Measurements from ENCODE around the gene EML4.
"Not testable (repeated sequence)": the region's sequence is repeated elsewhere in the genome, so short reads cannot be mapped to it uniquely, and the experiment has no call there.

The EML4 gene

DNA sequence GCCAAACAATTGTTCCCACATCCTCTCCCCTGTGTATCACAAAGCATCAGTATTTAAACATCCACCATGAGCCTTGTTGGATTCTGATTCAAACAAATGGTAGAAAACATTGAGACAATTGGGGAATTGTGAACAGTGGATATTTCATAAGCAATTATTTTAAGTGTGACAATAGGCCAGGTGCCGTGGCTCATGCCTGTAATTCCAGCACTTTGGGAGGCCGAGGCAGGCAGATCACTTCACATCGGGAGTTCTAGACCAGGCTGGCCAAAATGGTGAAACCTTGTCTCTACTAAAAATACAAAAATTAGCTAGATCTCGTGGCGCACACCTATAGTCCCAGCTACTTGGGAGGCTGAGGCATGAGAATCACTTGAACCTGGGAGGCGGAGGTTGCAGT is 165.7 kb downstream of the EML4 start:
- not testable (repeated sequence) for DNase-seq (ENCODE audit: low read depth)

DNA sequence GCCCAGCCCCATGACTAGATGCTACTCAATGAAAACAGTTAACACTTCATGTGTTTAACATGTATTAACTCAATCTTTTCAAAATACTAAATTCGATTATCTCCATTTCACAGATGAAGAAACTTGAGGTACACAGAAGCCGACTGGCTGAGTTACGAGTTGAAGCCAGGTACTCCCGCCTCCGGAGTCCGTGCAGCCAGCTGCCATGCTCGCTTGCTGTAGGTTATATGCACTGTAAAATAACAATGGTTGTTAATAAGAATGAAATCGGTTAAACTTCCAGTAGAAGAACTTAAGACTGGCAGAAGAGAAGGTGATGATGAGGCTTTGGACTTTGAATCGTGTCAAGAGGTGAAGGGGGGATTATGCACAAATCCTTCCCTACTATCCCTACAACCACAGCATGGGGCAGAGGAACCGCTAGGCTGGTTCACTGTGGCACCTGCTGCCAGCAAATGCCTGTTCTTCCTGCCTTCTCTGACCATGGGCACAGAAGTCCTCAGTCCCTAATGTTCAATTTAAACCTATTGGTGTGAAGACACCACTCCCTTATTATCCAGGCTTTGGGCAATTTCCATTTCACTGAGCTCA is 166.5 kb downstream of the EML4 start:
- DNase-seq (ENCODE audit: low read depth), result no peak

DNA sequence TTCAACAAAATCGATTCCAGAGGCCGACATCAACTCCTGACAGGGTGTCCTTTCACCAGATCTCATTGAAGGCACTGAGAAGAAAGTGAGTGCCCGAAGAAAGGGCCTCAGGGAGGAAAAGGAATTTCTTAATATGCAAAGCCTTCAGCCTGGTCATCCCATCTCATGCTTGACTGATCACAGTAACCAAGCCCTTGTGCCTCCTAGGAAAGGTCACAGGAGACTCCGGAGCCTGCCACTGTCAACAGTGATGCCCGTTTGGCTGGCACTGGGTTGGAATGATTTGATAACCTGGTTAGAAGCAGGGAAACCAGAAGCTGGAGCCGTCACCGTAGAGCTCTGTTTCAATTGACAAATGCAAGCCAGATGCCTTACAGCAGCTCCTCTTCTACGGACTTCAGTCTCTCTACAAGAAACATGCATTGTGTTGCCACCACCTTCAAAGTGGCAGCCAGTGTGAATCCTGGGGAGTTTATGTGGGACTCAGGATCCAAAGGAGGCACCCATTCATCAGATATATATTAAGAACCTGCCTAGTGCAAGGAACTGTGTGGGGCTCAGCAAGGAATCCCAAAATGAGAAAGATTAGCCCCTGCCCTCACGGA is 167.3 kb downstream of the EML4 start:
- DNase-seq (ENCODE audit: low read depth), result no peak

DNA sequence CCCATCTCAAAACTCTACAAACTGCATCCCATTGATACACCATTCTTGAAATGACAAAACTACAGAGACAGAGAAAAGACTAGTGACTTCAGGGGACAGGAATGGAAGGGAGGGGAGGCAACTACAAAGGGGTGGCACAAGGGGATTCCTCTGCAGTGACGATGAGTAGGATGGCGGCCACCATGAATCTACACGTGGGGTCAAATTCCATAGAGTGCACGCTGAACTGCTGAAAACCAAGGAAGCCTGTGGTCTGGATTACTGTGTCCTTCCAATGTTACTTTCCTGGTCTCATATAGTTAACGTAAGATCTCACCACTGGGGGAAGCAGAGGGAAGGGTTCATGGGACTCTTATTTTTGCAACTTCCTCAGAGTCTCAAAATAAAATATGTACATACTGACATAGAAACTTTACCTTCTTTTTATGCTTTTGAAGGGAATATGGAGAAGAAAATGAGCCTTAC is 168.2 kb downstream of the EML4 start:
- no peak for DNase-seq (ENCODE audit: low read depth)

DNA sequence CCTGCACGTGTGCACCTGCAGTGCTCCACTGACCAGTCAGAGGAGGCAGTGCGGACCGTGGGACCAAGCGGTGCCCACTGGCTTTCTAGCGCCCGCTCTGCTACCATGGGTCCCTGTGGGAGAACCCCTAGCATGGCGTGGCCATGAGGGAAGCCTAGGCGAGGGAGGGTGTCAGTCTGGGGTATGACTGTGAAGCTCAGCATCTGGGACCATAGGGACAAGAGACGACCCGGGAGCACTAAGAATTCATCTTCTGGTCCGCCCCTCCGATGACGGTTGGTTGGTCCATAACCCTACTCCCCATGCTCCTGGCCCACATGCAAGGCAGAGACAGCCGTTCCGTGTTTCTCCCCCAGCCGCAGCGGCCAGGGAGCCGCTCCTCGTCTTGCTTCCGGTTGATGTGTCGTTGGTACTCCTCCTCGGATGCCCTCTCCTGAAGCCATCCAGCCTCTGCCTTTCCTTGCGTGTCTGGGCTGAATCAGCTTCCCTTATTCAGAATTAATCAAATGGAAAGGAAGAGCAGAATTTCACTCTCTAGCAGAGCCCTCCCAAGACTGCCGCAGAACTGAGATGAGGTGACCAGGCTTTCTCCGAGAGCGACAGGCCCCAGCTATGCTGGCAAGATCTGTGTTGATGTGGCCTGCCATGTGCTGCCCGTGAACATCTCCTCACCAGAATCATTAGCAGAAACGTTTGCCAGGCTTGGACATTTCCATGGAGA is 168.9 kb downstream of the EML4 start:
- DNase-seq (ENCODE audit: low read depth), result no peak

DNA sequence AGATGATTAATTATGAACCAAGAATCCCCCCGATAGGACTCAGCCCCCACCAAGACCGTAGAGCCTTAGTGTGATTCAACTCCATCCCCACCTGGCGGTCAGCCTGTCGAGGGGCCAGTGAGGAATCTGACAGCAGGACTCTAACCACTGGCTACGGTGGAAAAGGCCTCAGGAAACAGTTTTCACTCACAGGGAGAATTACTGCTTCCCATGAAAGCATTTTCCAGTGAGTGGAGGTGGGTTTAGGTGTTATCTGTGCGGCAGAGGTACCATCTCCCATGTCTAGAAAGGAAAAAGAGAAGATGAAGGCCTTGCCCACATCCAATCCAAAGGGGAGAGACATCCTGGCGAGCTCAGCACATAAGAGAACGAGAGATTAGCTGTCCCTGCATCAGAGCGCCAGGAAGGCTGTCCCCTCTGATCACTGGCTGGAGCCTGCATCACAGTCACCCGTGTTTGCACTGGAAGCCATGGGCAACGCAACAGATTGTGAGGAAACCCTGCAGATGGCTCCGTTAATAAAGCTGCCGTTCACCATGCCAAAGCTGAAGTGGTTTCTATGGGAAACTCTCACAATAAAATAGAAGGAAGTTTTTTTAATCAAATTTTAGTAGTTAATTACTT is 169.5 kb downstream of the EML4 start:
- no peak for DNase-seq (ENCODE audit: low read depth)

DNA sequence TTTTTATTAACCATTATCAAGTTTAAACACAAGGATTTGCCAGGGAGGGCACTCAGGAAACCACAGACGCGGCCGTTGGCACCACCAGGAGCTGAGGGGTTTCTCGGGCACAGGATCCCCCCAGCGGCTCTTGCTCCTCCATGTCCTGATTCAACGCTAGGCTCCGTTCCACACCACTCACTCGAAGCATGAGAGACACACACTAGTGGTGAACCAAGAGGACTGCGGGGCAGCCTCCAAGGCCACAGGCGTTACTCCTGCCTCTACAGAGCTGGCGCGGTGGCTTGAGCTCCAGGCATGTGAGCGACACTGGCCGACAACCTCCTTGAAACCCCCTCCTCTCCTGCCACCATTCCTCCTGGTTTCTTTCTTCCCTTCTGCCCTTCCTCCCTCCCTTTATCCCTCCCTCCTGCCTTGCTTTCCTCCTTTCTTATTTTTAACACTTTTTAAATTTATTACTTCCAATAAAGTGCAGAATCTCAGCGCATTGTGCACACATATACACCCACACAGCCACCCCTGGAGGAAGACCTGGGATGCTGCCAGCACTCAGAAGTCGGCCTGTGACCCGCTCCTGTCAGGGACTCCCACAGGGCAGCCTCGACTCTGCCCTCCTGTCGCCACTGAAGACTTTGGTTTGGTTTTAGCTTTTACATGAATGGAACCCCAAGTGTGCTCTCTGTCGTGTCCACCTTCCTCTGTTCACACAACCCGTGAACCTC is 170.2 kb downstream of the EML4 start:
- DNase-seq (ENCODE audit: low read depth), result no peak

DNA sequence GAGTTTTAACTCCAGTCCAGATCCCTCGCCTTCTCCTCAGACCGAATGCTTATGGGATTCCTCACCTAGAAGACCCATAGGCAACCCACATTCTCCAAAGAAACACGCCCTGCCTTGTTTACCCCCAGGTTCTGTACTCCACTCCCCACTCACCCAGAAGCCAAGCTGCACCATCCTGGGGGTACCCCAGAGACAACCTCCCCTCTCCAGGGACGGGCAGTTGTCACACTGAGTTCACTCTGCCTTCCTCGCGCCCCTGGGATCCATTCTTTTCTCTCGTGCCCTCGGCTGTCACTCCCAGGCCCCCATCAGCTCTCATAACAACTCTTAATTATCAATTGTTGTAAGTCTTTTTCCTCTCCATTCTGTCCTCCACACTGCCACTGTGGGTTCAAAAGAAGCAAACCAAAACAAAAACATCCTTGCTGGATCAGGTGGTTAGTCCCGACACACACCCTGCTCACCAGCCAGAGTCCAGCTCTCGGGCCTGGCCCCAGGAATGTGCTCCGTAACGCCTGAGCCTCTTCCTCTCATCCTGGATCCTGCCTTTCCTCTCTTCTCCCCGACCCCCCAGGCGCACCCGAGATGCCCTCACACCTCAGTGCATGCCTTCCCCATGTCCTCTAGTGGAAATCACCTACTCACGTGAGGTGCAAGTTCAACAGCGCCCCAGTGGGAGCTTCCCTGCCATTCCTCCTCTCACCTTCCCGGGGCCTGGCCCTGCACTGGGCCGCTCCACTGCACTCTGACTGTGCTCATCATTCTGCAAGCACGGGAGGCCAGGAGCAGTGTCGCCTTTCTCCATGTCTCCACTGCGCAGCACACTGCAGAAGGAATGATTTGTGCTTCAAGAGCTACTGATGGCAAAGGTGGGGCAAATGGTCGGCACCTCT is 171.1 kb downstream of the EML4 start:
- no peak for DNase-seq (ENCODE audit: low read depth)

DNA sequence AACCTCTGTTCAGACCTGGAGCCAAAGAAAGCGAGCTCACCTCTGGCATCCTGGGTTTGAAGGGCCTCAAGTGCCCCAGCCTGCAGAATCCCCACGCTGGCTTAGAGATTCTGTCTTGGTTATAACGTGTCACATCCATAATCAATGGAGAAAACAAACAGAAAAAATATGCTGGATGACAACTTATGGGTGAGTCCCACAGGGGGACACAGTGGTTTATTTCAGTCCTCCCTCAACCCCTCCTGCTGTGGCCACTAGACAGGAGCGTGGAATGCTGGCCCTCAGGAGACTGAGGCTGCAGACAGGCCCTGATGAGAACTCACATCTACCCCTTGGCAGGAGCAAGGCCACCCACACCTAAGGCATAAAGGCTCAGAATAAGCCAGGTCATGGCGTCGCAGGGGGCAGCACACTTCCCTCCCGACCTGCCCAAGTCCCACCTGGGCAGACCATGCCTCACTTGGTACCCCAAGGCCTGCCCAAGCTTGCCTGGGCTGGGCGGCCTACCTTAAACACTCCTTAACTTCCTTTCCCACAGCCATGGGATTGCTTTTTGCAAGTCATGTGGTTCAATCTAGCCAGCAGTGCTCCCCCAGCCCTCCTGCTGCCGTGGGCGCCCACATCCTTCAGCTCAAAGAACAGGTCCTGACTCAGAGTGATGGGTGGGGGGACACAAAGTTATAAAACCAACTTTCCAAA is 171.9 kb downstream of the EML4 start:
- DNase-seq (ENCODE audit: low read depth), result no peak

DNA sequence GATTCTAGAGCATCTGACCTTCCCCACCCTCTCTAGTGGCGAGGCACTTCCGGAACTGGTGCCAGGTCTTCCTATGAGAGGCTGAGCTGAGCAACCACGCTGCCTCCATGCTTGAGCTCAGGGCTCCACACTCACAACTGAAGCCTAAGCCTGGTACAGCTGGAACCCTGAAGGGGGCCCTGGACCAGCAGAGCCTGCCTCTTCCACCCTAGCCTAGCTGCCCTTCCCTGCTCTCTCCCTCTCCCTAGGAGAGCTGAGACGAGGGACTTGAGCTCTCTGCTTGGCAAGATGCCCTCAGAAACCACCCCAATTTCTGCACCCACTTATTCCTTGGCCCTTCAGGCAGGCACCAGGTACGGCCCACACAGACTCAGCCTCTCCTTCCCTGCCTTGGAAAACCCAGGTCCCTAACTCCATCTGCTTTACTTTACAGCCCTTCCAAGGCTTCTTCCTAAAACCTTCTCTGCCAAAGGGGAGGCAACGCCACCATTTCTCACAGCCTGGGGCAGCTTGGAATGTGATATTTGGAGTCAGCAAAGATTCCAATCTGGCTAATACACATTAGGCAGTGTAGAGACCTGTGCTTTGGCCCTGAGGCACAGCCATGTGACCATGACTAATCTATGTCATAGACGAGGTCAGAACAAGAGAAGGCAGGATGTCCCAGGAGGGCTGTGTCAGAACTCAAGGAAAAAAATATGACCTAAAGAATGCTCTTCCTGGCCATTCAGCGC is 173.1 kb downstream of the EML4 start:
- DNase-seq (ENCODE audit: low read depth), result no peak

DNA sequence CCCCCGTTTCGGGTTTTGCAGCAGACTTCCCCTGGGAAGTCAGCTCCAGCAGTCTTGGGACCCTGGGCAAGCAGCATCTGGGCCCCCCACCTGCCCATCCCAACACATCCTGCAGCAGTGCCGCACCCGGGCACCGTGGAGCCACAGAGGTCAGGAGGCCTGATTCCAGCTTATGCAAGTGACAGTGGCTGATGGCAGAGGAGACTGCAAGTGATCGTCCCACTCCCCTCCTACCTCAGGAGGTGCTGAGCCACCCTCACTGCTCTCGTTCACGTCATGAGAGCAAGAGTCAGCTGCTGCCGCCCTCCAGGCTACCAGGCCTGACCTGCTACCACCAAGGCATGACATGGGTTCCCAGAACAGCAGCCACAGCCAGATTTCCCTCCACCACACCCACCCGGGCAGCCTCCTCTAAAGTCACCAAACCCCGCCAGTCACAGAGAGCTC is 173.7 kb downstream of the EML4 start:
- no peak for DNase-seq (ENCODE audit: low read depth)

DNA sequence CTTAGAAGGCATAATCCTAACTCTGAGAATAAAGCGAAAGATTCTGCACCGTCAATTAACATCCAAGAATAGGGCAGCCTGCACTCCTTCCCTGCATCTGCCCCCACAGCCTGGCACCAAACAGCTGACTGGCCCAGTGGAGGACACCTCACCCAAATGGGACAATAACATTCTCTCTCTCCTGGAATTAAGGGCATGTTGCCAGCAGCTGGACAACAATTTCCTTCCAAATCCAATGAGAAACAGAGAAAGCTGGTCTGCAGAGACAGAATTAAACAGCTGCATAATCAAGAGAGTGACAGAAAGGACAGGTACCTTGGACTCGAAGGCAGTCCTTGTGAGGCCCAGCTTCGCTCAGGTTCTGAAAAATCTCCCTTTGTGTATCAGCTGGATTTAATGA is 176.8 kb downstream of the EML4 start:
- no peak for DNase-seq (ENCODE audit: low read depth)

DNA sequence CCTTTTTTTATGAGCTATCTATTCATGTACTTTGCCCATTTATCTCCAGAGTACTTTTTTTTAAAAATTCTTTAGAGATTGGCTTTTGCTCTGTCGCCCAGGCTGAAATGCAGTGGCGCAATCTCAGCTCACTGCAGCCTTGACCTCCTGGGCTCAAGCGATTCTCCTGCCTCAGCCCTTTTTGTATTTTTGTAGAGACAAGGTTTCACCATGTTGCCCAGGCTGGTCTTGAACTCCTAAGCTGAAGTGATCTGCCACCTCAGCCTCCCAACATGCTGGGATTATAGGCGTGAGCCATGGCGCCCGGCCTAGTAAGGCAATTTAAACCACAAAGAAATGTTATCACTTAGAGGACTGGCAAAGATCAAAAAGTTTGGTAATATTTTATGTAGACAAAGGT is 177.7 kb downstream of the EML4 start:
- DNase-seq (ENCODE audit: low read depth), result not testable (repeated sequence)

DNA sequence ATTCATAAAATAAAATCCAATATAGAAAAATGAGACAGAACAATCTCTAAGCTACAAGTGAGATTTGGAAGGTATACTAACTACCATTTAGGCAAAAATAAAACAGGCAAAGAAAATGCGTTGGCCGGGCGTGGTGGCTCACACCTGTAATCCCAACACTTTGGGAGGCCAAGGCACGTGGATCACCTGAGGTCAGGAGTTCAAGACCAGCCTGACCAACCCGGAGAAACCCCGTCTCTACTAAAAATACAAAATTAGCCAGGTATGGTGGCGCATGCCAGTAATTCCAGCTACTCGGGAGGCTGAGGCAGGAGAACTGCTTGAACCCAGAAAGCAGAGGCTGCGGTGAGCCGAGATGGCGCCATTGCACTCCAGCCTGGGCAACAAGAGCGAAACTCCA is 178.4 kb downstream of the EML4 start:
- DNase-seq (ENCODE audit: low read depth), result not testable (repeated sequence)

DNA sequence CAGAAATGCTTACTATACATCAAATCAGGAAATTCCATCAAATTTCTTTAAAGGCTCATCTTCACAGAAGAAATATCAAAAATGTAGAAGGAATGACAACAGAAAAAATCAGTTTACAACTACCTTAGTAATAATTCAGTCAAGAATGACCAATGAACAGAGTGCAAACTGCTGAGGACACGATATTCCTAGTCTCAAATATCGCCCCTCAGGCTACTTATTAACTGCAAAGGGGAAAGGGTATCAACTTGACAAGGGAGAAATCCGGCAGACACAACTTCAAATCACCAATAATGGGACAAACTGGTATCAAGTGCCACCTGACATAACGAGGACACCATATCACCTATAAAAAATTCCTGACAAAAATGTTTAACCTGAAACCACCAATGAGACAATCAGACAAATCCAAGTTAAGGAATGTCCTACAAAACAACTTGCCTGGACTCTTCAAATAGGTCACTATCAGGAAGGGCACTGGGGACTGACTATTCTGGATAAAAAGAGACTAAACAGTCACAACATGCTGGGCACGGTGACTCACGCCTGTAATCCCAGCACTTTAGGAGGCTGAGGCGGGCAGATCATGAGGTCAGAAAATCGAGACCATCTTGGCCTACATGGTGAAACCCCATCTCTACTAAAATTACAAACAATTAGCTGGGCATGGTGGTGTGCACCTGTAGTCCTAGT is 179.1 kb downstream of the EML4 start:
- no peak for DNase-seq (ENCODE audit: low read depth)

DNA sequence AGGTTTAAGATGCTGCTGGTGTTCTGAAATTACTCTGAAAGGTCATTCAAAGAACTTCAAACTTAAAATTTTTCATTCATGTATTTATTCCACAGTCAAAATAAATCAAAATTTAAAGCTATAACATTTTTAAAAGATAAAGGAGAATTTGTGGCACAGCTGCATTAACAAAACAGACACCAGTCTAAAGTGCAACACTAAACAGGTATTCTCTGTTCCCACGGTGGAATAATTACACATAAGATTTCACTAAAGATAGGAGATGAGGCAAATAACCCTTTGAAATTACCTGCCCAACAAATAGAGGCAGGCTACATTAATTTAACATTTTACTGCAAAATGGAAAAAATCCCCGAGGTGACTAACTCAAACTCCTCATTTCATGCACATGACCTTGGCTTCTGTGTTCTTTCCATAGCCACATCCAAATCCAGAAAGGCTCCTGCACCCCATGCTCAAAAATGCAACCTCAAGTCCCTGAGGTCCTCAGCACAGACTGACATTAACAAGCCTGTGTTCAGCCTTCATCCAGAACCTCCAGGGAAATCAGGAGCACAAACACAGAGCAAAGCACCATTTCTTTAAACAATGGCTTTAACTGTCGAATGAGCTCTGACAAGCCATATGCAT is 181.4 kb downstream of the EML4 start:
- no peak for DNase-seq (ENCODE audit: low read depth)

DNA sequence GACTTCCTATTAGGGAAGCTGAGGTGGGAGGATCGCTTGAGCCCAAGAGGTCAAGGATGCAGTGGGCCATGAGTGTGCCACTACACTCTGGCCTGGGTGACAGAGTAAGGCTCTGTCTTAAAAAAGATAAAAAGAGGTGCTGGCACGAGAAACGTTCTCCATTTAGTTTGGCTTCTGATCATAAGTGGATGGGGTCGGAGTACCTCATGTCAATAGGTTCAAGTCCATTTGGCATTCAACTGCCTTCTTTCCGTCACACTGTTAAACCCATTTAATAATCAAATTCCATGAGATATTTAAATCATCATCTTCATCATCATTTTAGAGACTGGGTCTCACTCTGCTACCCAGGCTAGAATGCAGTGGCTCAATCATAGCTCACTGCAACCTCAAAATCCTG is 182.7 kb downstream of the EML4 start:
- DNase-seq (ENCODE audit: low read depth), result no peak

DNA sequence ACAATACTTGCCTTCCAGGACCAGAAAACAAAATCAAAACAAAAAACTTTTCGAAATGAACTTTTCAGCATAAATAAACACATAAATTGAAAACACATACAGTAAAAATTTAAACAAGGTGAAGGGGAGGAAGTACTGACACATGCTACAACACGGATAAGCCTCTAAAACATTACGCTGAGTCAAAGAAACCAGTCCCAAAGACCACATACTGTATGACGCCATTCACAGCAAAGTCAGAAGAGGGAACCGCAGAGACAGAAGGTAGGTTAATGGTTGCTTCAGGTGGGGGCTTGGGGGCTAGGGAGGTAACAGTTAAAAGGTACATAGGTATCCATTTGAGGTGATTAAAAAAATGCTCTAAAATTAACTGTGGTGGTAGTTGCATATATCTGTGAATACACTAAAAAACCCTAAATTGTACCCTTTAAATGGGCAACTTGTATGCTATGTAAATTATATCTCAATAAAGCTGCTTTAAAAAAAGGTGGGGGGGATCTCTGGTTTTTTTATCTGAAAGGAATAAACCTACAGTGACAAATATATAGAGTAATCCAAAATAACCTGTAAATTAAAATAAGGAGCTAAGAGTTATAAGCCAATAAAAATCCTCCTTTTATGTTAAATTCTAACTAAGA is 184.8 kb downstream of the EML4 start:
- no peak for DNase-seq (ENCODE audit: low read depth)

All from activated T-cell treated with anti-CD3 and anti-CD28 coated beads for 1 hour (primary cell).